Sigmoid colon (tissue), 7 donors: ENCODE results near the gene BTK. TPM values are rescaled to one million over a fixed set of nuclear protein-coding genes. Genes with fewer than 3 reads are reported as not detected.

Source experiments
- DNase-seq: peaks from one replicate; pipeline ENCODE4 v3.0.0-alpha.2; 2019
- H3K27ac ChIP-seq, 4 donors: fragments of 200-600 bp; sonication (generic); one replicate each; pipeline ENCODE4 v1.5.1; 2016 to 2019; ENCODE audit warnings: mild to moderate bottlenecking in 1 of 4
- H3K27me3 ChIP-seq, 3 donors: fragments of 200-600 bp; sonication (generic); one replicate each; pipeline ENCODE4 v1.5.1; 2019; ENCODE audit warnings: mild to moderate bottlenecking in 1 of 3
- H3K36me3 ChIP-seq, 4 donors: fragments of 200-600 bp; sonication (generic); one replicate each; pipeline ENCODE4 v1.5.1; 2016 to 2019
- H3K4me1 ChIP-seq, 4 donors: fragments of 200-600 bp; sonication (generic); one replicate each; pipeline ENCODE4 v1.5.1; 2017 to 2019
- H3K4me3 ChIP-seq, 4 donors: fragments of 200-600 bp; sonication (generic); one replicate each; pipeline ENCODE4 v1.5.1; 2017 to 2019; ENCODE audit warnings: mild to moderate bottlenecking in 2 of 4, moderate library complexity in 1 of 4
- H3K9me3 ChIP-seq, 4 donors: fragments of 200-600 bp in 3 of 4; sonication (generic) in 3 of 4; one replicate each; pipeline versions ENCODE4 v1.5.1 to v1.6.1; 2013 to 2019
- CTCF ChIP-seq, 4 experiments: fragments of 450-650 bp in 3 of 4; fragments of 200-600 bp in 1 of 4; IDR thresholded peaks; one replicate each; pipeline ENCODE4 v1.5.1; 2016 to 2019; ENCODE audit warnings: antibody characterized with exemption in 4 of 4, mild to moderate bottlenecking in 3 of 4, moderate library complexity in 2 of 4
- EP300 ChIP-seq, 4 donors: sonication (generic); formaldehyde crosslinking; IDR thresholded peaks; one replicate each; pipeline ENCODE4 v1.6.1; 2017; ENCODE audit warnings: antibody characterized with exemption in 4 of 4
- POLR2A ChIP-seq, 2 donors: fragments of 450-650 bp; IDR thresholded peaks; one replicate each; pipeline ENCODE4 v1.6.1; 2016; ENCODE audit warnings: antibody characterized with exemption in 2 of 2, mild to moderate bottlenecking in 2 of 2, moderate library complexity in 2 of 2
- POLR2AphosphoS5 ChIP-seq, 4 donors: sonication (generic); formaldehyde crosslinking; IDR thresholded peaks; one replicate each; pipeline ENCODE4 v1.6.1; 2017; ENCODE audit warnings: antibody characterized with exemption in 4 of 4
- WGBS, 2 donors: extraction: QIAGEN DNeasy Blood & Tissue Kit; methylation state at CpG; one replicate each; pipeline ENCODE4 v1.1.7; 2013; 5-methylcytosine and 5-hydroxymethylcytosine counted together
- intact Hi-C: fragments of 100-400 bp; cut with DNase I; formaldehyde crosslinking; loops from one replicate; pipeline ENCODE4 v1.15.1; 2023
- polyA plus RNA-seq, 3 donors: library from polyadenylated mRNA; stranded (reverse); fragments of 200-250 nt; gene quantifications; one replicate each; pipeline ENCODE4 v1.2.3, GENCODE V29; 2013
- total RNA-seq, 4 donors: library from RNA; depleted of rRNA; stranded (reverse); fragments of >200 nt; gene quantifications; one replicate each; pipeline ENCODE4 v1.1.0, GENCODE V29; 2016
- donor health status: healthy with polysubstance abuse.
- donor health status: Bipolar disorder and iron deficiency.
- donor health status: healthy.

The BTK gene
- total and polyA plus RNA-seq, 7 donors: 4.2 to 23.2 (median 5.8) TPM

- Histone ChIP-seq H3K4me3 (no peak overlapping the region), H3K4me1 (no peaks in the 10 kb centered on the region), H3K9me3 (no peaks in the 10 kb centered on the region), H3K27me3 (no peaks in the 10 kb centered on the region), H3K27ac (no peak overlapping the region), H3K36me3 (no peaks in the 10 kb centered on the region)
- intact Hi-C loops: no loop called here
- no peak for DNase-seq
- TF ChIP-seq POLR2AphosphoS5 (IDR thresholded peaks at IDR 0.05) (no peak), EP300 (IDR thresholded peaks at IDR 0.05) (no peak), CTCF (IDR thresholded peaks at IDR 0.05) (no peak), POLR2A (IDR thresholded peaks at IDR 0.05) (no peak)
- 47 to 77% methylated on average over 3 of the region's 3 CpGs for WGBS, 2 donors
These were observed 15.0 kb downstream of the BTK start for GRCh38 chrX:101370888-101371504.

- Histone ChIP-seq H3K27me3 (no peaks in the 10 kb centered on the region), H3K9me3 (no peaks in the 10 kb centered on the region), H3K27ac (no peak overlapping the region), H3K4me3 (no peak overlapping the region), H3K4me1 (no peaks in the 10 kb centered on the region), H3K36me3 (no peaks in the 10 kb centered on the region)
- DNase-seq: no peak
- 79 to 80% methylated on average over 6 of the region's 6 CpGs for WGBS, 2 donors
- TF ChIP-seq CTCF (IDR thresholded peaks at IDR 0.05) (no peak), EP300 (IDR thresholded peaks at IDR 0.05) (no peak), POLR2A (IDR thresholded peaks at IDR 0.05) (no peak), POLR2AphosphoS5 (IDR thresholded peaks at IDR 0.05) (no peak)
- intact Hi-C loops: no loop called here
These were observed 16.3 kb downstream of the BTK start for GRCh38 chrX:101369687-101370086.

- Histone ChIP-seq H3K36me3 (no peaks in the 10 kb centered on the region), H3K27ac (no peak overlapping the region), H3K9me3 (no peaks in the 10 kb centered on the region), H3K4me3 (no peak overlapping the region), H3K27me3 (no peaks in the 10 kb centered on the region), H3K4me1 (no peaks in the 10 kb centered on the region)
- DNase-seq: no peak
- intact Hi-C loops: no loop called here
- no peak for TF ChIP-seq POLR2A (IDR thresholded peaks at IDR 0.05)
These were observed 17.2 kb downstream of the BTK start for GRCh38 chrX:101368800-101369199.

- 94 to 100% methylated on average over 1 of the region's 1 CpG for WGBS, 2 donors
- H3K27ac ChIP-seq: no peak overlapping the region
These were observed 20.6 kb downstream of the BTK start for GRCh38 chrX:101365301-101365795.

GRCh38 chrX:101362757-101363156, 23.2 kb downstream of the BTK start:
- H3K9me3 ChIP-seq: no peaks in the 10 kb centered on the region
- H3K36me3 ChIP-seq: no peaks in the 10 kb centered on the region
- no peaks in the 10 kb centered on the region for H3K27me3 ChIP-seq
- no peaks in the 10 kb centered on the region for H3K4me1 ChIP-seq
- H3K27ac ChIP-seq: no peak overlapping the region
- DNase-seq: no peak
- intact Hi-C loops: no loop called here
- no peak overlapping the region for H3K4me3 ChIP-seq
- TF ChIP-seq POLR2AphosphoS5 (IDR thresholded peaks at IDR 0.05) (no peak), EP300 (IDR thresholded peaks at IDR 0.05) (no peak), CTCF (IDR thresholded peaks at IDR 0.05) (no peak), POLR2A (IDR thresholded peaks at IDR 0.05) (no peak)

More at GRCh38 chrX:101365301-101365795, 20.6 kb downstream of the BTK start:
- H3K4me1 ChIP-seq: no peaks in the 10 kb centered on the region
- no peaks in the 10 kb centered on the region for H3K9me3 ChIP-seq
- H3K27me3 ChIP-seq: no peaks in the 10 kb centered on the region
- H3K4me3 ChIP-seq: no peak overlapping the region
- no peak for DNase-seq
- TF ChIP-seq POLR2AphosphoS5 (IDR thresholded peaks at IDR 0.05): no peak
- TF ChIP-seq POLR2A (IDR thresholded peaks at IDR 0.05): no peak
- intact Hi-C loops: no loop called here
- no peaks in the 10 kb centered on the region for H3K36me3 ChIP-seq

- 88 to 89% methylated on average over 3 of the region's 3 CpGs for WGBS, 2 donors
- intact Hi-C loops: no loop called here
- Histone ChIP-seq H3K27ac (no peak overlapping the region), H3K27me3 (no peaks in the 10 kb centered on the region), H3K36me3 (no peaks in the 10 kb centered on the region), H3K4me1 (no peaks in the 10 kb centered on the region), H3K4me3 (no peak overlapping the region), H3K9me3 (no peaks in the 10 kb centered on the region)
- no peak for DNase-seq
- no peak for TF ChIP-seq EP300 (IDR thresholded peaks at IDR 0.05)
- TF ChIP-seq POLR2A (IDR thresholded peaks at IDR 0.05): no peak
- TF ChIP-seq POLR2AphosphoS5 (IDR thresholded peaks at IDR 0.05): no peak
- TF ChIP-seq CTCF (IDR thresholded peaks at IDR 0.05): no peak
These were observed 23.9 kb downstream of the BTK start for GRCh38 chrX:101362116-101362515.
